Fibroblast of lung (primary cell): ENCODE measurements around the gene ZDHHC3. TPM values are rescaled to one million over a fixed set of nuclear protein-coding genes. Genes with fewer than 3 reads are reported as not detected.

Experiments used
- DNase-seq, 2 donors: peaks; one replicate each; pipeline versions ENCODE4 v3.0.0 to v3.0.0-alpha.2; 2010; ENCODE audit warnings: low read depth in 2 of 2
- H2AFZ ChIP-seq: 2 replicates; pipeline ENCODE4 v1.5.1; 2012; ENCODE audit warnings: low read length, control low read depth, inconsistent platforms
- H3K27ac ChIP-seq: 2 replicates; pipeline ENCODE4 v1.5.1; 2011; ENCODE audit warnings: low read length, control low read depth; ENCODE audit not compliant: insufficient read depth
- H3K27me3 ChIP-seq: 2 replicates; pipeline ENCODE4 v1.5.1; 2011; ENCODE audit warnings: mild to moderate bottlenecking, low read length; ENCODE audit not compliant: control insufficient read depth, insufficient read depth
- H3K36me3 ChIP-seq: 2 replicates; pipeline ENCODE4 v1.5.1; 2011; ENCODE audit warnings: low read length; ENCODE audit not compliant: control insufficient read depth, insufficient read depth
- H3K4me1 ChIP-seq: 2 replicates; pipeline ENCODE4 v1.5.1; 2011; ENCODE audit warnings: low read length; ENCODE audit not compliant: control insufficient read depth, insufficient read depth; ENCODE audit errors: extremely low read depth
- H3K4me2 ChIP-seq: 2 replicates; pipeline ENCODE4 v1.5.1; 2011; ENCODE audit warnings: low read length, control low read depth; ENCODE audit not compliant: insufficient read depth; ENCODE audit errors: extremely low read depth
- H3K4me3 ChIP-seq, 4 experiments: fragments of 200-600 bp in 1 of 4; sonication (generic) in 1 of 4; replicated peaks in 1 of 4; 2 replicates each; pipeline ENCODE4 v1.5.1; 2011 to 2016; ENCODE audit warnings: low read length in 4 of 4, low read depth in 3 of 4, mild to moderate bottlenecking in 3 of 4, control low read depth in 2 of 4, inconsistent platforms in 1 of 4, mixed read lengths in 1 of 4; ENCODE audit not compliant: insufficient read depth in 1 of 4; ENCODE audit errors: control extremely low read depth in 1 of 4
- H3K79me2 ChIP-seq: 2 replicates; pipeline ENCODE4 v1.5.1; 2012; ENCODE audit warnings: mild to moderate bottlenecking, low read length, inconsistent platforms; ENCODE audit not compliant: control insufficient read depth, insufficient read depth
- H3K9ac ChIP-seq: 2 replicates; pipeline ENCODE4 v1.5.1; 2011; ENCODE audit warnings: mild to moderate bottlenecking, low read length, control low read depth; ENCODE audit not compliant: insufficient read depth
- H3K9me3 ChIP-seq: 2 replicates; pipeline ENCODE4 v1.5.1; 2012; ENCODE audit warnings: low read depth, low read length; ENCODE audit not compliant: control insufficient read depth, insufficient read depth
- H4K20me1 ChIP-seq: 2 replicates; pipeline ENCODE4 v1.5.1; 2011; ENCODE audit warnings: low read length; ENCODE audit not compliant: control insufficient read depth, insufficient read depth; ENCODE audit errors: extremely low read depth
- CTCF ChIP-seq, 2 donors: IDR thresholded peaks in 1 of 2; conservative IDR thresholded peaks in 1 of 2; 1 replicate in 1 of 2; 2 replicates in 1 of 2; pipeline ENCODE4 v1.5.1; 2011 to 2012; ENCODE audit warnings: low read length in 2 of 2, control low read depth in 1 of 2, inconsistent platforms in 1 of 2, low read depth in 1 of 2, mild to moderate bottlenecking in 1 of 2
- EZH2 ChIP-seq: IDR thresholded peaks from 2 replicates; pipeline ENCODE4 v1.5.1; 2012; ENCODE audit warnings: low read length, control low read depth, mild to moderate bottlenecking; ENCODE audit errors: missing control alignments
- polyA minus RNA-seq: library from RNA; depleted of rRNA, polyadenylated mRNA; stranded (reverse); fragments of >200 nt; gene quantifications from 2 replicates; pipeline ENCODE4 v1.2.3, GENCODE V29; 2011; ENCODE audit warnings: low replicate concordance
- polyA plus RNA-seq, 2 donors: library from polyadenylated mRNA; depleted of rRNA in 1 of 2; stranded (reverse) in 1 of 2; unstranded in 1 of 2; fragments of >200 nt; gene quantifications; 2 replicates each; pipeline ENCODE4 v1.2.1, GENCODE V29; 2011 to 2012; ENCODE audit warnings: missing spikeins in 1 of 2
- total RNA-seq: library from RNA; depleted of rRNA; stranded (reverse); fragments of >200 nt; gene quantifications from 2 replicates; pipeline ENCODE4 v1.2.1, GENCODE V29; 2014

The ZDHHC3 gene
- total RNA-seq = 37.8 and 53.2 TPM in 2 replicates
- 126 and 155 TPM in 2 replicates for polyA plus RNA-seq
- polyA plus RNA-seq (2012) = 67.6 and 74.7 TPM in 2 replicates
- polyA minus RNA-seq = 352 and 406 TPM in 2 replicates

GRCh38 chr3:44976002-44976815 lies at the start of gene ZDHHC3, which contains the start of gene EXOSC7:
Gene ZDHHC3, minus strand, starts transcription at chr3:44976174. Its CDS starts 16,738 bp downstream, at chr3:44959436.
Gene EXOSC7, plus strand, starts transcription at chr3:44976244. Its CDS starts 34 bp downstream, at chr3:44976278.
- no peaks in the 10 kb centered on the region for H3K27me3 ChIP-seq

DNA sequence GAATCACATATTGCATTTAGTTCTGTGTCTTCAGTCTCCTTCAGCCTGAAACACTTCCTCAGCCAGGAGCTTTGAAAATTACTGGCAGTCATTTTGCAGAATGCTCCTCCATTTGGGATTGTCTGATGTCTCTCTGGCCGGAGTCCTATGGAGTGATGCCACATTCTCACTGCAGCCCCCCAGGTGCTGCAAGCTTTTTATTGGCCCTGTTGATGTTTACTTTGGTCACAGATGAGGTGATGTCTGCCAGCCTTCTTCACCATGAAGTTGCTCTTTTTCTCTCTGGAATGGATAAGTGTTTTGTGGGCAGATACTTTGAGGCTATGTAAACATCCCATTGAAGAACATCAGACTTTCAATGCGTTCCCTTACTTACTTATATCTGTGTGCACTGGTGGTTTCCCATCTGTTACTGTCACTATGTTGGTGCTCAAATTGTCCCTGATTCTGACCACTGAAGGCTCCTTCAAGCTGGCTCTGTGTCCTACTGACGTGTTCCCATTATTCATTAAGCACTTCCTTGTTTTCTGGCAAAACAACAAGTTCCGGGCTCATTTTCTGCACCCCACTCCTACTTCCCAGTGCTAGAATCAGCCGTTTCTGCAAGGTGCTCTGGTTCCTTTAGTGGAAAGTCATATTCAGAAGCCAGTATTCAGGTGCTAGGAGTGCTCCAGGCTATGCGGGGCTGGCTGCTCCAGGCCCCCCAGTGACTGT lies 48.7 kb upstream of the ZDHHC3 start:
- no peak overlapping the region for H3K9ac ChIP-seq
- no peaks in the 10 kb centered on the region for H3K27me3 ChIP-seq
- H3K4me1 ChIP-seq = peaks cover 25% of the 10 kb centered on the region
- no peak overlapping the region for H3K27ac ChIP-seq
- H3K4me2 ChIP-seq = no peak overlapping the region
- H2AFZ ChIP-seq = no peak overlapping the region
- no peaks in the 10 kb centered on the region for H3K36me3 ChIP-seq
- no peaks in the 10 kb centered on the region for H3K79me2 ChIP-seq
- no peak overlapping the region for H3K4me3 ChIP-seq
- H4K20me1 ChIP-seq = no peaks in the 10 kb centered on the region
- TF ChIP-seq EZH2 (no peak), CTCF (conservative IDR thresholded peaks at IDR 0.05 in 1 of 2, IDR thresholded peaks at IDR 0.05 in 1 of 2; ENCODE audit: low read depth in 1 of 2, low read length in 2 of 2) (no peak)
- no peaks in the 10 kb centered on the region for H3K9me3 ChIP-seq
- no peak for DNase-seq

More at GRCh38 chr3:44976002-44976815, at the start of gene ZDHHC3, which contains the start of gene EXOSC7:
- no peaks in the 10 kb centered on the region for H3K9me3 ChIP-seq
- peak within 1 kb of the TSS; percentile 81 for H3K9ac ChIP-seq
- TF ChIP-seq EZH2 (no peak), CTCF (conservative IDR thresholded peaks at IDR 0.05 in 1 of 2, IDR thresholded peaks at IDR 0.05 in 1 of 2; ENCODE audit: low read depth in 1 of 2, low read length in 2 of 2) (no peak)
- no peaks in the 10 kb centered on the region for H4K20me1 ChIP-seq
- H3K4me1 ChIP-seq = peaks cover 8% of the 10 kb centered on the region
- H3K4me2 ChIP-seq = peak within 1 kb of the TSS; percentile 98
- H3K4me3 ChIP-seq = peak within 1 kb of the TSS; percentile 61 to 95 (median 93)
- peak within 1 kb of the TSS; percentile 93 for H2AFZ ChIP-seq
- H3K79me2 ChIP-seq = peaks cover 72% of the 10 kb centered on the region
- peaks cover 1% of the 10 kb centered on the region for H3K36me3 ChIP-seq
- DNase-seq = peak; percentile 85
- H3K27ac ChIP-seq = peak within 1 kb of the TSS; percentile 89

DNA sequence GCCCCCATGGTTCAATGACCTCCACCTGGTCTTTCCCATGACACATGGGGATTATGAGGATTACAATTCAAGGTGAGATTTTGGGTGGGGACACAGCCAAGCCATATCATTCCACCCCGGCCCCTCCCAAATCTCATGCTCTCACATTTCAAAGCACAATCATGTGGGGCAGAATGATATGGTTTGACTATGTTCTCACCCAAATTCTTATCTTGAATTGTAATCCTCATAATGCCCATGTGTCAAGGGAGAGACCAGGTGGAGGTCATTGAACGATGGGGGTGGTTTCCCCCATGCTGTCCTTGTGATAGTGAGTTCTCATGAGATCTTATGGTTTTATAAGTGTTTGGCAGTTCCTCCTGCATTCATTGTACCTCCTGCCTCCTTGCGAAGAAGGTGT lies 47.7 kb upstream of the ZDHHC3 start:
- H3K79me2 ChIP-seq = no peaks in the 10 kb centered on the region
- H3K36me3 ChIP-seq = no peaks in the 10 kb centered on the region
- H3K9ac ChIP-seq = no peak overlapping the region
- H3K4me3 ChIP-seq = no peak overlapping the region
- H3K9me3 ChIP-seq = no peaks in the 10 kb centered on the region
- H2AFZ ChIP-seq = no peak overlapping the region
- TF ChIP-seq CTCF (conservative IDR thresholded peaks at IDR 0.05 in 1 of 2, IDR thresholded peaks at IDR 0.05 in 1 of 2; ENCODE audit: low read depth in 1 of 2, low read length in 2 of 2) (no peak), EZH2 (no peak)
- H3K4me1 ChIP-seq = peaks cover 16% of the 10 kb centered on the region
- no peaks in the 10 kb centered on the region for H3K27me3 ChIP-seq
- no peak overlapping the region for H3K4me2 ChIP-seq
- no peak overlapping the region for H3K27ac ChIP-seq
- no peaks in the 10 kb centered on the region for H4K20me1 ChIP-seq
- no peak for DNase-seq
